HepG2 (cell line): ENCODE results near the gene FAM24B. TPM values are rescaled to one million over a fixed set of nuclear protein-coding genes. Genes with fewer than 3 reads are reported as not detected.

Source experiments
- BRD4 ChIP-seq: sonication (generic); formaldehyde crosslinking; IDR thresholded peaks from 2 replicates; pipeline ENCODE4 v1.4.0; 2020; ENCODE audit warnings: missing genetic modification reagents
- CHCHD3 ChIP-seq: sonication (generic); formaldehyde crosslinking; IDR thresholded peaks from 2 replicates; pipeline ENCODE4 v1.8.0; 2022; ENCODE audit warnings: mild to moderate bottlenecking, missing genetic modification reagents, moderate library complexity
- DZIP1 ChIP-seq: sonication (generic); formaldehyde crosslinking; IDR thresholded peaks from 2 replicates; pipeline ENCODE4 v1.5.0; 2020; ENCODE audit warnings: mild to moderate bottlenecking, missing genetic modification reagents
- HOXA7 ChIP-seq: sonication (generic); formaldehyde crosslinking; IDR thresholded peaks from 2 replicates; pipeline ENCODE4 v1.8.1; 2022; ENCODE audit warnings: mild to moderate bottlenecking, missing genetic modification reagents, moderate library complexity
- HOXD1 ChIP-seq: sonication (generic); formaldehyde crosslinking; IDR thresholded peaks from 2 replicates; pipeline ENCODE4 v1.5.0; 2020; ENCODE audit warnings: missing genetic modification reagents
- LCORL ChIP-seq, 2 experiments: fragments of 450-650 bp in 1 of 2; sonication (generic) in 1 of 2; formaldehyde crosslinking in 1 of 2; IDR thresholded peaks; 2 replicates each; pipeline versions ENCODE4 v1.5.0 to v1.6.1; 2017 to 2020; ENCODE audit warnings: antibody characterized with exemption in 1 of 2, missing genetic modification reagents in 1 of 2
- MAFF ChIP-seq: IDR thresholded peaks from 2 replicates; pipeline ENCODE4 v1.6.1; 2011; ENCODE audit warnings: low read depth, low read length, improper control_type of control experiment
- MAX ChIP-seq: IDR thresholded peaks from 2 replicates; pipeline ENCODE4 v1.6.1; 2012; ENCODE audit warnings: inconsistent platforms
- MAZ ChIP-seq, 2 experiments: sonication (generic) in 1 of 2; formaldehyde crosslinking in 1 of 2; IDR thresholded peaks; 2 replicates each; pipeline versions ENCODE4 v1.5.0 to v1.6.1; 2012 to 2020; ENCODE audit warnings: low read depth in 2 of 2, mild to moderate bottlenecking in 2 of 2, borderline replicate concordance in 1 of 2, improper control_type of control experiment in 1 of 2, low read length in 1 of 2, missing genetic modification reagents in 1 of 2, moderate library complexity in 1 of 2
- MEF2D ChIP-seq: sonication (generic); formaldehyde crosslinking; IDR thresholded peaks from 2 replicates; pipeline ENCODE4 v1.5.1; 2020; ENCODE audit warnings: mild to moderate bottlenecking, missing genetic modification reagents
- MEIS1 ChIP-seq: sonication (generic); formaldehyde crosslinking; IDR thresholded peaks from 2 replicates; pipeline ENCODE4 v1.9.0; 2021; ENCODE audit warnings: mild to moderate bottlenecking, missing genetic modification reagents, moderate library complexity, borderline replicate concordance
- MTA3 ChIP-seq: sonication (generic); formaldehyde crosslinking; IDR thresholded peaks from 2 replicates; pipeline ENCODE4 v1.4.0; 2020; ENCODE audit warnings: missing genetic modification reagents
- NONO ChIP-seq, 2 experiments: fragments of 450-650 bp in 1 of 2; sonication (generic) in 1 of 2; formaldehyde crosslinking in 1 of 2; IDR thresholded peaks in 1 of 2; conservative IDR thresholded peaks in 1 of 2; 2 replicates each; pipeline versions ENCODE4 v1.6.1 to v1.8.0; 2017 to 2022; ENCODE audit warnings: mild to moderate bottlenecking in 1 of 2, missing genetic modification reagents in 1 of 2, moderate library complexity in 1 of 2
- PHF21A ChIP-seq: sonication (generic); formaldehyde crosslinking; IDR thresholded peaks from 2 replicates; pipeline ENCODE4 v1.5.0; 2020; ENCODE audit warnings: mild to moderate bottlenecking, missing genetic modification reagents
- POLR2AphosphoS2 ChIP-seq: IDR thresholded peaks from 2 replicates; pipeline ENCODE4 v1.6.1; 2011; ENCODE audit warnings: low read depth, low read length, improper control_type of control experiment
- ZBTB33 ChIP-seq: sonication (generic); formaldehyde crosslinking; IDR thresholded peaks from 2 replicates; pipeline ENCODE4 v1.4.0; 2020; ENCODE audit warnings: missing genetic modification reagents
- ZBTB4 ChIP-seq: sonication (generic); formaldehyde crosslinking; IDR thresholded peaks from 2 replicates; pipeline ENCODE4 v1.4.0; 2020; ENCODE audit warnings: missing genetic modification reagents, mild to moderate bottlenecking, borderline replicate concordance
- ZNF431 ChIP-seq: sonication (generic); formaldehyde crosslinking; IDR thresholded peaks from 2 replicates; pipeline ENCODE4 v1.9.0; 2022; ENCODE audit warnings: missing genetic modification reagents, low read depth, mild to moderate bottlenecking, borderline replicate concordance
- ZNF773 ChIP-seq: sonication (generic); formaldehyde crosslinking; IDR thresholded peaks from 2 replicates; pipeline ENCODE4 v1.4.0; 2020; ENCODE audit warnings: missing genetic modification reagents, borderline replicate concordance
- ZSCAN22 ChIP-seq: sonication (generic); formaldehyde crosslinking; IDR thresholded peaks from 2 replicates; pipeline ENCODE4 v1.4.0; 2020; ENCODE audit warnings: mild to moderate bottlenecking, missing genetic modification reagents
- ZZZ3 ChIP-seq: sonication (generic); formaldehyde crosslinking; IDR thresholded peaks from 2 replicates; pipeline ENCODE4 v1.4.0; 2020; ENCODE audit warnings: missing genetic modification reagents, mild to moderate bottlenecking, borderline replicate concordance
- polyA plus RNA-seq, 8 experiments: library from polyadenylated mRNA; depleted of rRNA in 3 of 8; stranded (reverse) in 7 of 8; unstranded in 1 of 8; fragments of >200 nt; fragmentation: Illumina TruSeq in 4 of 8; extraction: Trizol in 4 of 8; gene quantifications; 2 replicates each; pipeline versions ENCODE4 v1.2.1 to v1.2.3, GENCODE V29; 2011 to 2016; ENCODE audit warnings: low read depth in 4 of 8, missing spikeins in 1 of 8, mixed read lengths in 1 of 8; ENCODE audit not compliant: insufficient read depth in 1 of 8
- total RNA-seq, 5 experiments: library from RNA; depleted of rRNA; stranded (reverse); fragments of >200 nt; fragmentation: Illumina TruSeq; extraction: Trizol; gene quantifications; 2 replicates each; pipeline ENCODE4 v1.2.3, GENCODE V29; 2016; ENCODE audit warnings: low read depth in 1 of 5

FAM24B gene
- total and polyA plus RNA-seq, 2 of the 13 experiments (the other 11 are each of a cell fraction or from before 2014, with no cell fraction given): 1.9 to 3.0 TPM

- TF ChIP-seq CHCHD3 (CRISPR knock-in tag) (peak; percentile 100), LCORL (IDR thresholded peaks at IDR 0.05) (no peak), LCORL (CRISPR knock-in tag; IDR thresholded peaks at IDR 0.05) (peak; percentile 91), NONO (IDR thresholded peaks at IDR 0.05) (no peak), NONO (CRISPR knock-in tag; conservative IDR thresholded peaks at IDR 0.05) (peak; percentile 63; the same call in 1 of the 2 replicates), MEIS1 (CRISPR knock-in tag) (peak; percentile 99), ZNF773 (CRISPR knock-in tag) (peak; percentile 100), ZNF431 (CRISPR knock-in tag) (peak; percentile 100), MAZ (IDR thresholded peaks at IDR 0.05; ENCODE audit: borderline replicate concordance, low read depth, low read length) (no peak), MAZ (CRISPR knock-in tag; IDR thresholded peaks at IDR 0.05; ENCODE audit: low read depth) (peak; percentile 100), MEF2D (peak; percentile 99), BRD4 (CRISPR knock-in tag) (peak; percentile 80), HOXD1 (CRISPR knock-in tag) (peak; percentile 100), PHF21A (CRISPR knock-in tag) (0 out of 2 replicates have a peak, but pooled peaks have one; percentile 53), ZBTB33 (CRISPR knock-in tag) (peak; percentile 89; the same call in 1 of the 2 replicates), POLR2AphosphoS2 (no peak), MAX (no peak), ZZZ3 (CRISPR knock-in tag) (peak; percentile 98), ZBTB4 (CRISPR knock-in tag) (peak; percentile 98; the same call in 1 of the 2 replicates), ZSCAN22 (CRISPR knock-in tag) (peak; percentile 94), HOXA7 (CRISPR knock-in tag) (peak; percentile 99), MAFF (no peak), MTA3 (peak; percentile 98), DZIP1 (peak; percentile 100)
Measured at GRCh38 chr10:122911889-122912484, 32.6 kb upstream of the FAM24B start (continued).
